ENCODE measurements around the gene RGL2. TPM values are rescaled to one million over a fixed set of nuclear protein-coding genes. Genes with fewer than 3 reads are reported as not detected.

RGL2 gene
- total and polyA plus RNA-seq, 2 of the 13 experiments (the other 11 are each of a cell fraction or from before 2014, with no cell fraction given): 22.9 to 47.4 TPM

DNA sequence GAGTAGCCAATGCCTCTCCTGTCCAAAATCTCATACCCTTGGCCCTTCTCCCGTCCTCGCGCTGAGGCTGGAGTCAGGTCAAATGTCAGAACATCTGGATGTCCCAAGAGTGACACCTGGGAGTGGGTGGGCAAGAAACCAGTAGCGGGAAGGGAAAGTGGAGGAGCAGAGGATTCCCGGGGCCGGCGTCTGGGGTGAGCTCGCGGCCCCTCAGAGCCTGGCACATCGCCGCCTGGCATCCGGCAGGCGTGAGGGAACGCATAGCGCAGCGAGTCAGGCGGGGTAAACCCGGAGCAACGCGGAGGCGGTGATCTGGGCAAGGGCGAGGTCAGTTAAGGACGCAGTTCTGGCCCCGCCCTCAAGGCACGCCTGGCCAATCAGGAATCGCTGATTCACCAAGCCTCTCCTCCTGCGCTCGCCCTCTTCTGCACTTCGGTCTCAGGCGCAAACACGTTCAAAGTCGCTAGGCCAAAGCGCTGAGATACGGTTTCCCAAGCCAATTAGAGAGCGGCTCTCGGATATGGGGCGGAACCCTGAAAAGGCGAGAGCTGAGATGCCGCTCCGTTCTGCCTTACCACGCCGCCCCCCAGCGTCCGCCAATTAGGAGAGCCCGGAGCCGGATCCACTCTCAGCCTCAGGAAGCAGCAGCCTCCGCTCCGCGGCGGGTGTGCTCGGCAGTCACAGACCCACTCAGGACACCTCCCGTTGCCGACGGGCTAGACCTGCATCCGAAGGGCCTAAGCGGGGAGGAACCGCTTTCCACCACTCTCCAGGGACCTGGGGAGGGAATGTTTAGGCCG, 49.6 kb downstream of the RGL2 start (continued):
- TF ChIP-seq ZNF407 (CRISPR knock-in tag; IDR thresholded peaks at IDR 0.05; ENCODE audit: not compliant biosample characterization) (peak; percentile 77), CBX2 (IDR thresholded peaks at IDR 0.05; ENCODE audit: low read depth, low read length) (no peak), CBX2 (CRISPR knock-in tag; IDR thresholded peaks at IDR 0.05; ENCODE audit: low read depth) (no peak), HNRNPUL1 (IDR thresholded peaks at IDR 0.05; ENCODE audit: low read depth, low read length) (no peak), TBP (CRISPR knock-in tag; IDR thresholded peaks at IDR 0.05) (no peak; the same call in 1 of the 2 replicates), ZSCAN31 (CRISPR knock-in tag; IDR thresholded peaks at IDR 0.05; ENCODE audit: low read depth) (peak; percentile 95), MLX (CRISPR knock-in tag; IDR thresholded peaks at IDR 0.05) (no peak), ZNF264 (CRISPR knock-in tag; IDR thresholded peaks at IDR 0.05) (0 out of 2 replicates have a peak, but pooled peaks have one; percentile 51), MYC (CRISPR knock-in tag; IDR thresholded peaks at IDR 0.05; ENCODE audit: borderline replicate concordance) (peak; percentile 35; the same call in 1 of the 2 replicates), REST (IDR thresholded peaks at IDR 0.05; ENCODE audit: borderline replicate concordance in 1 of 2, low read depth in 1 of 2, low read length in 2 of 2) (0 out of 4 replicates have a peak, but pooled peaks of 1 of the 2 experiments have one; percentile 11), CBFB (CRISPR knock-in tag; IDR thresholded peaks at IDR 0.05) (0 out of 2 replicates have a peak, but pooled peaks have one; percentile 38), POLR2AphosphoS2 (IDR thresholded peaks at IDR 0.05; ENCODE audit: low read depth, low read length) (peak; percentile 17; the same call in 1 of the 2 replicates)
- TF ChIP-seq, protein P1, sequence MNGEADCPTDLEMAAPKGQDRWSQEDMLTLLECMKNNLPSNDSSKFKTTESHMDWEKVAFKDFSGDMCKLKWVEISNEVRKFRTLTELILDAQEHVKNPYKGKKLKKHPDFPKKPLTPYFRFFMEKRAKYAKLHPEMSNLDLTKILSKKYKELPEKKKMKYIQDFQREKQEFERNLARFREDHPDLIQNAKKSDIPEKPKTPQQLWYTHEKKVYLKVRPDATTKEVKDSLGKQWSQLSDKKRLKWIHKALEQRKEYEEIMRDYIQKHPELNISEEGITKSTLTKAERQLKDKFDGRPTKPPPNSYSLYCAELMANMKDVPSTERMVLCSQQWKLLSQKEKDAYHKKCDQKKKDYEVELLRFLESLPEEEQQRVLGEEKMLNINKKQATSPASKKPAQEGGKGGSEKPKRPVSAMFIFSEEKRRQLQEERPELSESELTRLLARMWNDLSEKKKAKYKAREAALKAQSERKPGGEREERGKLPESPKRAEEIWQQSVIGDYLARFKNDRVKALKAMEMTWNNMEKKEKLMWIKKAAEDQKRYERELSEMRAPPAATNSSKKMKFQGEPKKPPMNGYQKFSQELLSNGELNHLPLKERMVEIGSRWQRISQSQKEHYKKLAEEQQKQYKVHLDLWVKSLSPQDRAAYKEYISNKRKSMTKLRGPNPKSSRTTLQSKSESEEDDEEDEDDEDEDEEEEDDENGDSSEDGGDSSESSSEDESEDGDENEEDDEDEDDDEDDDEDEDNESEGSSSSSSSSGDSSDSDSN (CRISPR knock-in tag; IDR thresholded peaks at IDR 0.05): peak; percentile 67

Data from HepG2 (cell line).